Caco-2 (cell line): ENCODE measurements around the gene ICAM3. TPM values are rescaled to one million over a fixed set of nuclear protein-coding genes. Genes with fewer than 3 reads are reported as not detected.

ENCODE experiments used
- BruUV-seq: library from RNA; stranded (reverse); fragments of 400-500 nt; replicated peaks from 2 replicates; lab custom pipeline; 2021; lab: Mats Ljungman, UMichigan
- CTCF ChIA-PET: fragments of 300-600 bp; sonication (Branson Sonifier 250); formaldehyde crosslinking; loops from one replicate; lab custom pipeline; 2022; ENCODE audit warnings: antibody characterized with exemption; lab: Charles Lee
- POLR2A ChIA-PET: fragments of 300-600 bp; sonication (Branson Sonifier 250); formaldehyde crosslinking; loops from one replicate; lab custom pipeline; 2022; ENCODE audit warnings: antibody characterized with exemption; lab: Charles Lee
- DNase-seq, 2 experiments: peaks; one replicate each; pipeline versions ENCODE4 v3.0.0 to v3.0.0-alpha.2; 2020 to 2022
- H3K27me3 ChIP-seq: replicated peaks from 2 replicates; pipeline ENCODE4 v1.6.0; 2011; ENCODE audit warnings: low read length; ENCODE audit not compliant: control insufficient read depth, insufficient read depth
- H3K36me3 ChIP-seq: 2 replicates; pipeline ENCODE4 v1.5.1; 2011; ENCODE audit warnings: low read length; ENCODE audit not compliant: control insufficient read depth, insufficient read depth
- H3K4me1 ChIP-seq: fragments of 250-450 bp; sonication (Bioruptor Pico); 2 replicates; pipeline ENCODE4 v1.5.1; 2020; ENCODE audit warnings: mild to moderate bottlenecking
- H3K4me3 ChIP-seq: 2 replicates; pipeline ENCODE4 v1.5.1; 2011; ENCODE audit warnings: low read depth, mild to moderate bottlenecking, control low read depth, low read length
- H3K9me3 ChIP-seq: fragments of 250-450 bp; sonication (Bioruptor Pico); 2 replicates; pipeline ENCODE4 v1.5.1; 2020; ENCODE audit warnings: mild to moderate bottlenecking, moderate library complexity
- H3K27ac Mint-ChIP-seq: one replicate; pipeline ENCODE4 v1.8.0; 2022; ENCODE audit warnings: mixed read lengths; ENCODE audit not compliant: unreplicated experiment
- H3K27me3 Mint-ChIP-seq: one replicate; pipeline ENCODE4 v1.8.0; 2022; ENCODE audit warnings: mixed read lengths; ENCODE audit not compliant: insufficient read depth, unreplicated experiment
- H3K36me3 Mint-ChIP-seq: one replicate; pipeline ENCODE4 v1.8.0; 2022; ENCODE audit warnings: mild to moderate bottlenecking, mixed read lengths; ENCODE audit not compliant: insufficient read depth, unreplicated experiment
- H3K4me1 Mint-ChIP-seq: one replicate; pipeline ENCODE4 v1.8.0; 2022; ENCODE audit warnings: low read depth, mixed read lengths; ENCODE audit not compliant: unreplicated experiment
- H3K4me3 Mint-ChIP-seq: one replicate; pipeline ENCODE4 v1.8.0; 2022; ENCODE audit warnings: mild to moderate bottlenecking, moderate library complexity, mixed read lengths; ENCODE audit not compliant: unreplicated experiment
- H3K9me3 Mint-ChIP-seq: one replicate; pipeline ENCODE4 v1.8.0; 2022; ENCODE audit warnings: mixed read lengths; ENCODE audit not compliant: unreplicated experiment
- intact Hi-C: fragments of 100-400 bp; cut with micrococcal nuclease; formaldehyde crosslinking; loops from one replicate; pipeline ENCODE4 v1.10.0; 2022; ENCODE audit not compliant: unreplicated experiment
- total RNA-seq: library from RNA; stranded (reverse); gene quantifications from 2 replicates; pipeline ENCODE4 v1.2.3, GENCODE V29; 2022
- TF ChIP-seq, protein P1 (sequence below), 2 experiments: fragments of 200-600 bp in 1 of 2; IDR thresholded peaks; 1 replicate in 1 of 2; 2 replicates in 1 of 2; pipeline versions ENCODE4 v1.5.1 to v1.8.0; 2011 to 2022; ENCODE audit warnings: antibody characterized with exemption in 1 of 2, control low read depth in 1 of 2, inconsistent platforms in 1 of 2, low read depth in 1 of 2, low read length in 1 of 2, mild to moderate bottlenecking in 1 of 2, moderate library complexity in 1 of 2; ENCODE audit not compliant: insufficient read depth in 1 of 2, severe bottlenecking in 1 of 2, unreplicated experiment in 1 of 2

The ICAM3 gene
- total RNA-seq, 1 experiment from 2014 or later: 9.8 TPM

DNA sequence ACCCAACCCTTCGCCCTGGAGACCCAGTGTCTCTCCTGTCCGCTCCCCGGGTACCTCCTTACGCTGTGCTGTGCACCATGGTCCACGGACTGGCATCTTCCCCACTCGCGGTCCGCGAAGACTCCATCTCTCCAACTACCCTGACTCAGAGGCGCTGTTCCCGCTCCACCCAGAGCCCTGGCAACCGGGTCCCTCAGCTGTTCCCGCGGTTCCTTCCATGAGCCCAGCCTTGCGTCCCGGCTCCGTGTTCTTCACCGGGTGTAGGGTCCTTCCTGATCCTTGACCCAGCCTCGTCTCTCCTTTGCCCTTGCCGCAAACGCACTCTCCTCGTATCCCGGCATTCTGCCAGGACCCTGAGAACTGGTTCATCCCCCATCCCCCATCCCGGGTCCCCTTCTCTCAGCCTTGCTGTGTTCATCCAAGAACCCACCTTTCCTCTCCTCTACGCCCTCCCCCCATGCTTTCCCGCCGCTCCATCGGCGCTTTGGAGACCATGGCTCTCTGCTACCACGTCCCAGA lies 49.0 kb downstream of the ICAM3 start:
- Histone ChIP-seq H3K4me3 (peak overlapping the region; percentile 48), H3K36me3 (peaks cover under 1% of the 10 kb centered on the region), H3K4me1 (peaks cover 33% of the 10 kb centered on the region), H3K27me3 (no peaks in the 10 kb centered on the region), H3K9me3 (no peaks in the 10 kb centered on the region)
- no TSS peak for BruUV-seq
- Mint-ChIP-seq H3K27ac (no peak overlapping the region), H3K9me3 (no peaks in the 10 kb centered on the region), H3K27me3 (peaks cover 7% of the 10 kb centered on the region), H3K36me3 (peaks cover 15% of the 10 kb centered on the region), H3K4me1 (peaks cover 19% of the 10 kb centered on the region), H3K4me3 (peak overlapping the region; percentile 87)
- DNase-seq: peak in 1 of 2 experiments; percentile 26
- intact Hi-C loops: no loop called here
- TF ChIP-seq, protein P1, sequence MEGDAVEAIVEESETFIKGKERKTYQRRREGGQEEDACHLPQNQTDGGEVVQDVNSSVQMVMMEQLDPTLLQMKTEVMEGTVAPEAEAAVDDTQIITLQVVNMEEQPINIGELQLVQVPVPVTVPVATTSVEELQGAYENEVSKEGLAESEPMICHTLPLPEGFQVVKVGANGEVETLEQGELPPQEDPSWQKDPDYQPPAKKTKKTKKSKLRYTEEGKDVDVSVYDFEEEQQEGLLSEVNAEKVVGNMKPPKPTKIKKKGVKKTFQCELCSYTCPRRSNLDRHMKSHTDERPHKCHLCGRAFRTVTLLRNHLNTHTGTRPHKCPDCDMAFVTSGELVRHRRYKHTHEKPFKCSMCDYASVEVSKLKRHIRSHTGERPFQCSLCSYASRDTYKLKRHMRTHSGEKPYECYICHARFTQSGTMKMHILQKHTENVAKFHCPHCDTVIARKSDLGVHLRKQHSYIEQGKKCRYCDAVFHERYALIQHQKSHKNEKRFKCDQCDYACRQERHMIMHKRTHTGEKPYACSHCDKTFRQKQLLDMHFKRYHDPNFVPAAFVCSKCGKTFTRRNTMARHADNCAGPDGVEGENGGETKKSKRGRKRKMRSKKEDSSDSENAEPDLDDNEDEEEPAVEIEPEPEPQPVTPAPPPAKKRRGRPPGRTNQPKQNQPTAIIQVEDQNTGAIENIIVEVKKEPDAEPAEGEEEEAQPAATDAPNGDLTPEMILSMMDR (IDR thresholded peaks at IDR 0.05; ENCODE audit: insufficient read depth in 1 of 2, low read depth in 1 of 2, low read length in 1 of 2, severe bottlenecking in 1 of 2, unreplicated experiment in 1 of 2): no peak
- ChIA-PET CTCF (interaction anchor here (1.3 to 2.8 kb wide), 3 partner anchors 20 to 90 kb away, joined by 4 to 34 read pairs (median 9); partner anchors contain the start of genes ICAM1 and TYK2), POLR2A (no interaction called here)

DNA sequence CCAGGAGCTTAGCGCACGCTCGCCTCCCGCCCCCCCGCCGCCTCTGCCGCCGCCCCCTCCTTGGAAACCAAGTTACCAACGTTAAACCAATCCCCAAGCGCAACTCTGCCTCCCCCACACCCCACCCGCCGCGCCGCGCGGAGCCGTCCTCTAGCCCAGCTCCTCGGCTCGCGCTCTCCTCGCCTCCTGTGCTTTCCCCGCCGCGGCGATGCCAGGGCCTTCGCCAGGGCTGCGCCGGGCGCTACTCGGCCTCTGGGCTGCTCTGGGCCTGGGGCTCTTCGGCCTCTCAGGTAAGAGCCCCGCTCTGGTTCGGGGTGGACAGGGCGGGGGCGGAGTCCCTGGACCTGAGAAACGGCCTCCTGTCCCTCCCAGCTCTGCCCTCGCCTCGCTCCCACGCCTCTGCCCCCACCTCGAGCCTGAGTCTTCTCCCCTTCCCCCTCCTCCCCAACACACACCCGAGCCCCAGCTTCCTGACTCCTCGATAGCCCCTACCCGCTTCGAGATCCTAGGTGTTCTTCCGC lies 49.5 kb downstream of the ICAM3 start, which contains the start of gene ICAM5:
Gene ICAM5, plus strand, starts transcription at position 117 of the 521 bp plus-strand sequence. Its CDS starts 92 bp downstream, at position 209.
- CTCF ChIA-PET: interaction anchor here (1.1 to 2.8 kb wide), 7 partner anchors 20 to 101 kb away, joined by 3 to 34 read pairs (median 9); partner anchors contain the start of genes ICAM1 and TYK2
- peak in 1 of 2 experiments; percentile 19 for DNase-seq
- POLR2A ChIA-PET: interaction anchor here (0.6 to 1.8 kb wide), 9 partner anchors 10 to 191 kb away, joined by 3 to 22 read pairs (median 5); partner anchors contain the start of genes ICAM1, RAVER1 and TYK2
- peaks cover 33% of the 10 kb centered on the region for H3K4me1 ChIP-seq
- TF ChIP-seq, protein P1 (IDR thresholded peaks at IDR 0.05; ENCODE audit: insufficient read depth in 1 of 2, low read depth in 1 of 2, low read length in 1 of 2, severe bottlenecking in 1 of 2, unreplicated experiment in 1 of 2): no peak
- H3K9me3 ChIP-seq: no peaks in the 10 kb centered on the region
- peak within 1 kb of the TSS; percentile 48 for H3K4me3 ChIP-seq
- H3K36me3 Mint-ChIP-seq: peaks cover 20% of the 10 kb centered on the region
- no TSS peak for BruUV-seq
- no peaks in the 10 kb centered on the region for H3K27me3 ChIP-seq
- H3K27ac Mint-ChIP-seq: peak within 1 kb of the TSS; percentile 77
- H3K9me3 Mint-ChIP-seq: no peaks in the 10 kb centered on the region
- peaks cover 24% of the 10 kb centered on the region for H3K4me1 Mint-ChIP-seq
- H3K36me3 ChIP-seq: peaks cover 1% of the 10 kb centered on the region
- H3K27me3 Mint-ChIP-seq: peaks cover 7% of the 10 kb centered on the region
- peak within 1 kb of the TSS; percentile 87 for H3K4me3 Mint-ChIP-seq
- intact Hi-C loops: loop anchor here (5.0 kb wide), 1 partner anchor 42 kb away; the partner anchor contains the start of gene RAVER1

DNA sequence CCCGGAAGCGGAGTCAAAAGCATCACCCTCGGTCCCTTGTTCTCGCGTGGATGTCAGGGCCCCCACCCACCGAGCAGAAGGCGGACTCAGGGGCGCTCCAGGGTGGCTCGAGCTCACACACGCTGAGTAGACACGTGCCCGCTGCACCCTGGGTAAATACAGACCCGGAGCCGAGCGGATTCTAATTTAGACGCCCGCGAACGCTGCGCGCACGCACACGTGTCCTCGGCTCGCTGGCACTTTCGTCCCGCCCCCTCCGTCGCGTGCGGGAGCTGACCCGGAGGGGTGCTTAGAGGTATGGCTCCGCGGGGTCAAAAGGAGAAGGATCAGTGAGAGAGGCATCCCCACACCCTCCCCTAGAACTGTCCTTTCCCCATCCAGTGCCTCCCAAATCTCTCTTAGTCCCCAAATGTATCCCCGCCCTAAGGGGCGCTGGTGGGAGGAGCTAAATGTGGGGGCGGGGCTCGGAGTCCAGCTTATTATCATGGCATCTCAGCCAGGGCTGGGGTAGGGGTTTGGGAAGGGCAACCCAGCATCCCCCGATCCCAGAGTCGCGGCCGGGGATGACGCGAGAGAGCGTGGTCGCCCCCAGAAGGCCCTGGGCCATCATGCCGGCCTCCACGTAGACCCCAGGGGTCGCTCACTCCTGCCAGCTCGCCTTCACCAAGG lies 50.1 kb downstream of the ICAM3 start:
- no TSS peak for BruUV-seq
- Mint-ChIP-seq H3K27me3 (peaks cover 7% of the 10 kb centered on the region), H3K36me3 (peaks cover 21% of the 10 kb centered on the region), H3K27ac (peak overlapping the region; percentile 77), H3K4me3 (peak overlapping the region; percentile 87), H3K9me3 (no peaks in the 10 kb centered on the region), H3K4me1 (peaks cover 24% of the 10 kb centered on the region)
- TF ChIP-seq, protein P1 (IDR thresholded peaks at IDR 0.05; ENCODE audit: insufficient read depth in 1 of 2, low read depth in 1 of 2, low read length in 1 of 2, severe bottlenecking in 1 of 2, unreplicated experiment in 1 of 2): no peak
- Histone ChIP-seq H3K36me3 (peaks cover 1% of the 10 kb centered on the region), H3K4me3 (peak overlapping the region; percentile 48), H3K27me3 (no peaks in the 10 kb centered on the region), H3K4me1 (peaks cover 33% of the 10 kb centered on the region), H3K9me3 (no peaks in the 10 kb centered on the region)
- DNase-seq: peak; percentile 61 to 78
- intact Hi-C loops: loop anchor here (5.0 kb wide), 1 partner anchor 43 kb away; the partner anchor contains the start of gene RAVER1
- ChIA-PET POLR2A (interaction anchor here (0.6 to 1.8 kb wide), 10 partner anchors 9 to 190 kb away, joined by 3 to 22 read pairs (median 5); partner anchors contain the start of genes ICAM1, RAVER1 and TYK2), CTCF (interaction anchor here (1.1 to 2.8 kb wide), 7 partner anchors 19 to 101 kb away, joined by 3 to 34 read pairs (median 9); partner anchors contain the start of genes ICAM1 and TYK2)
